NCI-H748 treated with DMSO at 0.1 percent for 48 hours (cell line): ENCODE measurements around the gene CNTN4.
"Not testable (repeated sequence)": the region's sequence is repeated elsewhere in the genome, so short reads cannot be mapped to it uniquely, and the experiment has no call there.

ENCODE experiments used
- DNase-seq: peaks from one replicate; lab custom pipeline; 2025; lab: John Stamatoyannopoulos, UW

The CNTN4 gene

DNA sequence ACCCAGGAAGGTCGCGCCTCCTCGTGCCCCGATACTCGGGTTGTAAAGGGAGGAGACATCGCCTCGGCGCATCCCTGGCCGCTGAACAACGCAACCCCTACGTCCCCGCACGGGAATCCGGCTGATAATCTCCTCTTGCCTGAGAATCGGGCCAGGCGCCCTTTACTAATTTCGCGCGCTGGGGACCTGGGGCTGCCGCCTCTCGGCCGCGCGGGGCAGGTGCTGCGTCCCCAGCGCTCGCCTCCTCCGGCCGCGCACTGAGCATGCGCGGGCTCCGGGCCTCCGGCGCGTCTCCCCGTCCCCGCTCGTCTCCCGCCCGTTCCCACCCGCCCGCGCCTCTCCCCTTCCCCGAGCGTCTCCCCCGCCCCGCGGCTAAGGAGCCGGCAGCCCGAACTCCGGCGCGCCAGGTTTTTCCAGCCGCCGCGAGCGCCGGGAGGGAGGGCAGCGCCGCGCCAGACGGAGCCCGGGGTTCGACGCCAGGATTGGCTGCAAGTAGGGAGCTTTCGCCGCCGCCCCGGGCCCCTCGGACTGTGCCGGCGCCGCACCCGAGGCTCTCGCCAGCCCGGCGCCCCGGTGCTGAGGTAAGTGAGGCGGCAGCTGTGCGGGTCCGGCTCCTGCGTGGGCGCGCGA lies at the start of gene CNTN4:
Gene CNTN4, plus strand, starts transcription at position 469 of the 630 bp plus-strand sequence.
- peak; percentile 47 for DNase-seq

DNA sequence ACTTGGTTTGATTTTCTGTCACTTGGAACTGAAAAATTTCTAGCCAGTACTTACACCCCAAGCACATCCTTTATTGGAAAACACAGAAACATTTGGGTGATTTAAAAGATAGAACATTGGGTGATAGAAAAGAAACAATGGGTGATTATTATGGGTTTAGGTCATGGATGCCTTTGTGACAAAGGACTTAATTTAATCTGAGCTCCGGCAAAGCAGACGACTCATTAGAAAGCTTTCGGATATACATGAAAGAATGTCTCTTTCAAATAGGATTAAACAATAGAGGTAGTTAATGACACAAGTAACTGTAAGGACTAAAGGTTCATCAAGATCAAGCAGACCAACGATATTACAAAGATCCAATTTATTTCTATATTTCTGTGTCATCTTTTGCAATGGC lies 37.3 kb upstream of the CNTN4 start:
- no peak for DNase-seq

DNA sequence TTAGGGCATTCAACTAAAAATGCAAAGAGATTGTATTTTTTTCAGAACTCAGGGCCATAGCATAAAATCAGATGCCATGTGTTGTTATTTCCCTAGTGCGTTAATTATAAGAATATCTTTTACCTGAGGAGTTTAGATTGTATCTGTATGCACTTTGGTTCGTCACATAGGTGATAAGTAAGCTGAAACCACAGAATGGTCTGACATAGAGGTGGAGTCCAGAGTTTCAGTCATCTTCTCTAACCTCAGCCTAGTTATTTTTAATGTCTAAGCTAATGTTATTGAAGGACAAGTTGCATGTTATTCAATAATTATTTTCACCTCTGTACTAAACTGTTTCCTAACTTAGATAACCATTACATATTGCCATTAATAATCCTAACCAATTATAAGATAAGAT lies 27.1 kb upstream of the CNTN4 start:
- DNase-seq = no peak

DNA sequence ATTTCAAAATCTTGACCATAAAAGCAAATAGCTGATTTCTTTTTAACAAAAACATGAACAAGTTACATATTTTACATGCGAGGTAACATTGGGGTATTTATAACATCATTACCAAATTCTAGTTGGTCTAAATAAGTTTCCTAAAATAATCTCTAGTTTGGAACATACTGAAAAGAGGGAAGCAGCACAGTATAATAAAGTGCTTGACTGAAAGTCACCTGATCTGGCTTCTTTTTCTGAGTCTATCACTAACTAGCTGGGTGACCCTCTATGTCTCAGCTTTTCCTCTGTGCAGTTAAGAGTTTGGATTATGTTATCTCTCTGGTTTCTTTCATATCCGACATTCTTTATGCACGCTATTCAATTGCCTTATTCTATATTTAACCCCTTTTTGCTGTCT lies 19.8 kb upstream of the CNTN4 start:
- DNase-seq = no peak

DNA sequence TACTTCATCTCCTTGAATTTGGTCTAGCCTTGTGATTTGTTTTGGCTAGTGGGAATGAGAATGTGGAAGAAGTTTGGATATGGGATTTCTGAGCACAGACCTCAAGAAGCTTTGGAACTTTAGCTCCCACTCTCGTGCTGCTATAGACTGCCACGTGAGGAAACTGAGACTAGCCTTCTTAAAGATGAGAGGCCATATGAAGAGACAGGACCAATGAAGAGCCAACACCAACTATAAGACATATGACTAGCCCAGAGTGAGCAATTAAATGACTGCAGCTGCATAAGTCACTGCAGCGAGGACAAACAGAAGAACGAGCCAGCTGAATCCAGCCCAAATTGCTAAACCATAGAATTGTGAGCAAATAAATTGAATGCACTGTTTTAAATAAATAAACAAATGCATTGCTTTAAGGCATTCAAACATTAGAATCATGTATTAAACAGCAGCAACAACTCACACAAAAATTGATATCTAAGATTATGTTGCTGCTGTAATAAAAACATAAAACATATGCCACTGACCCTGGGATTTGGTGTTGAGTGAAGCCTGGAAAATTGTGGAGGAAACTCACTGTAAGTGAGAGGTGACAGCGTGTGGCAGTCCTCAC lies 15.7 kb upstream of the CNTN4 start:
- DNase-seq = no peak

DNA sequence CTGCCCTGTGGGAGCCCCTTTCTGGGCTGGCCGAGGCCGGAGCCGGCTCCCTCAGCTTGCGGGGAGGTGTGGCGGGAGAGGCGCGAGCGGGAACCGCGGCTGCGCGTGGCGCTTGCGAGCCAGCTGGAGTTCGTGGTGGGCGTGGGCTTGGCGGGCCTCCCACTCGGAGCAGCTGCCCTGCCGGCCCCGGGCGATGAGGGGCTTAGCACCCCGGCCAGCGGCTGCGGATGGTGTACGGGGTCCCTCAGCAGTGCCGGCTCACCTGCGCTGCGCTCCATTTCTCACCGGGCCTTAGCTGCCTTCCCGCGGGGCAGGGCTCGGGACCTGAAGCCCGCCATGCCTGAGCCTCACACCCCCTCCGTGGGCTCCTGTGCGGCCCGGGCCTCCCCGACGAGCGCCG lies 15.1 kb upstream of the CNTN4 start:
- not testable (repeated sequence) for DNase-seq

DNA sequence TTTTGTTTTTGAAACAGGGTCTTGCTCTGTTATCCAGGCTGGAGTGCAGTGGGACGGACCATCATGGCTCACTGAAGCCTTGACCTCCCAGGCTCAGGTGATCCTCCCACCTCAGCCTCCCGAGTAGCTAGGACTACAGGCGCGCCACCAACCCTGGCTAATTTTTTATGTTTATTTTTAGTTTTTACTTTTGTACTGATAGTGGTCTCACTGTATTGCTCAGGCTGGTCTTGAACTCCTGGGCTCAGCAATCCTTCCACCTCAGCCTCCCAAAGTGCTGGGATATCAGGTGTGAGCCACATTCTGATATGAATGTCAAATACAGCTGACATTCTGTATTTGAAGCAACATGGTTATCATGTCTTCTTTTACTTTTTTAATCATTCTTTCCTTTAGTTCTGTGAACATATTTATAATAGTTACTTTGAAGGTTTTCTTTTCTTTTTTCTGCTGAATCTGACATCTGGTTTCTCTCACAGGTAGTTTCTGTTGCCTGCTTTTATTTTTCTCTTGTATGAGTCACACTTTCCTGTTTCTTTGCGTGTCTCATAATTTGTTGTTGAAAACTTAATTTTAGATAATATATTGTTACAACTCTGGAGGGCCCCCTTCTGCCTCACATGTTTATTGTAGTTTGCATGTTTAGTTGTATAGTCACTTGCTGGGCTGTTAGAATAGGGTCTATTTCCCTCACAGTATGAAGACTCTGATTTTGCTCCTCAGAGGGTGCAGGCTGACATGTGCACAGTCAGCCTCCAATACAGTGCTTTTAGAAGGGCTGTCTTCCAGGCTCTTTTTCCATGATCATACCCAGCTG lies 8.4 kb upstream of the CNTN4 start:
- DNase-seq = no peak

DNA sequence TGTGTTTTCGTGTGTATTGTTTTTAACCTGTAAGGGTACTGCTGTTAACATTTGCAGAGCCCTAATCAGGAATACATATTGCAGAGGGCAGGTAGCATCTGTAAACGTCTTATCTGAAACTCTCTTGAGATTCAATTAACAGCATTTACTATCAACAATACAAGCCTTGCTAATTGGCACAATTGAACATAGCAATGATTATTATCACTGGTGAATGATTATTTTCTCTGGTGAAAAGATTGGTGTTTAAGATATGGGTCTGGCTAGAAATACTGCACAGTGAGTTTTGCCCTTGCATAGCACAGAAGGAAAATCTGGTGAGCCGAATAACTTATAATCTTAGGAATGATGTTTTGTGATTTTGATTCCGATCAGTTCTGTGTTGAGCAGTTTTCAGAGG lies 5.9 kb upstream of the CNTN4 start:
- no peak for DNase-seq

DNA sequence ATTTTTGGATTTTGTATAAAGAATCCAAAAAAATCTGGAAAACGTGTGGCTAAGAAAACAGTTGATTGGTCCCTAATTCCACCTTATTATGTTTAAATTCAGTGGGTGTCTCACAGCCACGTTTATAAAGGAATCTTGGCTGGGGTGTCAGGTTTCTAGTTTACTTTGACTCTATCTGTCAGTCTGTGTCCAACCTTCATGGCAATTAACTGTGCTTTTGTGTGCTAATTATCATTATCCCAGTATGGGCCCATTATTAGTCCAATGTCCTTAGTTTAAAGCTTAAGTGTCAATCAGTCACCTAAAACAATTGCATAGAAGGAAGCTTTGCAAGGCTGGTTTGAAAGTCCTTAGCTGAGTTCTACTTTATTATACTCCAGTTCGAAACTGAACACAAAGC lies 3.7 kb upstream of the CNTN4 start:
- peak; percentile 40 for DNase-seq

DNA sequence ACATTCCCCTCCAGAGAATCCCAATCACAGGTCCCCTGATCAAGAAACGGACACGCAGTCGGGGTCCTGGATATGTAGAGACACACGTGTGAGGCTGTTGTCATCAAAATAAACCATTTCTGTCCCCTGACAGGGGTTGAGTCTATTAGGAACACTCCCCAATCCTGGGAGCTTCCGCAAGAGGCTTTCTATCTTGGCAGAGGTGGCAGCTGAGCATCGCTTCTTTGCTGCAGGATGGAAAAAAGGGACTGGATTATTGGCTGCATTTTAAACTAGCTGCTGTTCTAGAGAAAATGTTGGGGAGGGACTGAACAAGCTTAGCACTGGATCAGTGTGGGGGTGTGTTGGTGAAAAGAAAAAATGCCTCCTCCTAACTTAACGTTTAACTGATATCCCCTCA lies 2.5 kb upstream of the CNTN4 start:
- DNase-seq = no peak

DNA sequence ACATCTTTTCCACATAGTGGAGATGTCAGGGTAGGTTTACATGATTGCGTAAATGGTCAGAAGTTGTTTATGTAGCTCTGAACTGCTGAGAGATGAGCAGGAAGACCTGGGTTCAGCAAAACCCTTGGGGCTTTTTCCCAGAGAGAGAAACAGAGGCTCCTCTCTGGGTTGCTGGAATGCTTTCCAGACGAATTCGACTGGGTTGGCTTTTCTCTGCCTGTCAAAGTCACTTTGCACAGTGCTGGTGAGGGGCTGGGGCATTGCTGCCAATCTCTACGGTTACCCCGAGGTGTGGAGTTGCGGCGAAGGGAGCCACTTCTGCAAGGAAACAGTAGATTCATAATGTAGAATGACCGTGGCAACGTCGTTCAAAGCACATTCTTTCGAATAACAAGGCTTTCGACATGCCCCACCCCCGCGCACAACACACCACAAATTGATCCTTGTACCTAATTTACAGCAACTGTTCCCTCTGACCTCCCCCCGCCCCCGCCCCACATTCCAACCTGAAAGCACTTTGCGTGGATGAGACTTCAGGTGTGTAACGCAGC lies 950 bp upstream of the CNTN4 start:
- peak; percentile 25 for DNase-seq

DNA sequence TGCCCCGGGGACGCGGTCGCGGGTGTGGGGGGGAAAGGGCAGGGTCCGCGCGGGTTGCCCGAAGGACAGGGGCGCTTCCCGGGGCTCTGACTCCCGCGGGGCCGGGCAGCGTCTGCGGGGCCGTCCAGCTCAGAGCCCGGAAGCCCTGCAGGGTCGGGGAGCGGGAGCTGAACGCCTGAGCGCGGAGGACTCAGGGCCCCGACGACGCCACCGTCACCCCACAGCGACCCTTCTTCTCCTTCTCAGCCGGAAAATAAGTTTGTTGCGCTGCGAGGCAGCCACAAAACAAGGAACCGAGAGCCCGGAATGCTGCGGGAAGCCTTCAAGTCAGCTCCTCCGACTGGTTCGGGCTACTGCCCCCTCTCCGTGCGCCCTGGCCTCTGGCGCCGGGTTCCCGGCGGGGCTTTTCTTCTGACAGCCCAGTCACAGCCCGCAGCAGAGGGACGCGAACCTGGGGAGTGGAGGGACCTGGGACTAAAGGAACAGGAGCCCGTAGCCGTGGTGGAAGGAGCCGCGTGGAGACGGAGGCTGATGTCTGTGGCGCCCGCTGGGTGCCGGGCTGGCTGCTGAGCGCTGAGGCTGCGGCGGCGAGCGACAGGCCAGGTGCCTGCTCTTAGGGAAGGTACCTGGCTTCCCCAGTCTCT lies 484 bp downstream of the CNTN4 start:
- no peak for DNase-seq

DNA sequence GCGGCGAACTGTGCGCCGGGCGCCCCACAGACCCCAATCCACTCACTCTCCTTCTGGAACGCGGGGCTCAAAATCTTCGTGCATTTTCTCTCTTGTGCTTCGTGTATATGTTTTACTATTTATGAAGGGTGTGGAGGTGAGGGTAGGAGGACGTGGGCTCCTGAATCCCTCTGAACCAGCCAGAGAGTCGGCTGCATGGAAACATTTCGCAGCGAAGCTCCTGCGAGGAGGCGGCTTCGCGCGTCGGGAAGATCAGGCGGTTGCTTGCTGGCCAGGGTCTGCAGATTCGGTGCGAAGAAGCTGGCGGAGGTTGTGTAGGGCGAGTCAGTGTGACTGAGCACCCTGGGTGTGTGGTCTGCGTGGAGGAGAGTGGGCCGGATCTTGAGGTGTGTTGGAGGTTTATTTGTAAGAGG lies 1.1 kb downstream of the CNTN4 start:
- DNase-seq = no peak

DNA sequence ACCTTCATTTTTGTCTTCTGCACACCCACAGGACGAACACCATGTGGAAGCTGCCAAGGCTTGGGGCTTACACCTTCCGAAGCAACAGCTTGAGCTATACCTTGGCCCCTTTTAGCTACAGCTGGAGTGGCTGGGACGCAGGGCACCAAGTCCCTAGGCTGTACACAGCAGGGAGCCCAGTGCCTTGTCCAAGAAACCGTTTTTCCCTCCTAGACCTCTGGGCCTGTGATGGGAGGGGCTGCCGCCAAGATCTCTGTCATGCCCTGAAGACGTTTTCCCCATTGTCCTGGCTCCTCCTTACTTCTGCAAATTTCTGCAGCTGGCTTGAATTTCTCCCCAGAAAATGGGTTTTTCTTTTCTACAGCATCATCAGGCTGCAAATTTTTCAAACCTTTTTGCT lies 7.8 kb downstream of the CNTN4 start:
- no peak for DNase-seq

DNA sequence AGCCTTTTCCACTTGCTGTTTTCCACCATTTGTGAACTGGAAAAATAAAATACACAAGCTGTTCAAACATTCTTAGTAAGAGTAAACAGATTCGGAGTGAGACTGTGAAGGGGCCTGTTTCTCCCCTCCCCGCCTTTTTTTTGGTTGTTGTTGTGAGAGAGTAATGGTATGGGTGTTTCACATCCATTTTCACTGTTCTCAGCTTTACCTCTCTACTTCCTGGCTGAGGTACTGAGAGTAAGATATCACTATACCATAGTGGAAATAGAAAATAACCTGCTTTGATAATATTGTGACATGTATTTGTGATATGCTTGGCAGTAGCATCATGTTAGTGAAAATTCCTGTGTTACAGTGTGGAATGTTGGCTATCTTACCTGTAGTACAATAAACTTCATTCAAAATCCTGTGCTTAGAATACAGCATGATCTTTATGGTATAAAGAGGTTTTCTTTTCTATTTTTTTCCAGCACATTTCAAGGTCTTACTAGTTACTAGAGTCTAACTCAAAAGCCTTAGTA lies 12.0 kb downstream of the CNTN4 start:
- DNase-seq = no peak

DNA sequence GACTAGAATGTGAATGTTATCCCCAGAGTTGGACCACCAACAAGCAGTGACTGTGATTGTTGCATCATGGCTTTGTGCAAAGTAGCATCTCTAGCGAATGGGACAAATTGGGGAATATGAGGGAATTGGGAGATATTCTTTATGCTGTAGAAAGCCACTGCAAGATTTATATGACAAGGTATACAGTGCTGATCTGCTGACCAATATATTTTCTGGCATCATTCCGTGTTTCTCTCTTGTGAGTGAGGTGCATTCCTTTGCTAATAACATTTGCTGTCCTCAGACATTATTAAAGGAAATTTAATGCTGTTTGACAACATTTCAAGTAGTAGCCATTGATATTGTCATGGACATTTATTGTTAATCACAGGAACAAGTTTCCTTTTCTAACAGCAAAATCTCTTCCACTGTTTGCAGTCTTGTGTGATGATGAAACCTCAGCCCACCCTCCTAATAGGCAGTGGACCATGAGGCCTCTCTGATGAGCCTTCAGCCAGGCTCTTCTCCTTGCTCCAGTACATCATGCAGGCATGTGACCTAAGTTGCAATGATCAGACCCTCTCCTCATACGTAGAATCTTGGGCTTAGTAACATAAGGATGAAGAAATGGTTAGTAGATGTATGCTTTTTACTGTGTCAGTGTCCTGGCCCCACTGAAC lies 16.1 kb downstream of the CNTN4 start:
- DNase-seq = no peak

DNA sequence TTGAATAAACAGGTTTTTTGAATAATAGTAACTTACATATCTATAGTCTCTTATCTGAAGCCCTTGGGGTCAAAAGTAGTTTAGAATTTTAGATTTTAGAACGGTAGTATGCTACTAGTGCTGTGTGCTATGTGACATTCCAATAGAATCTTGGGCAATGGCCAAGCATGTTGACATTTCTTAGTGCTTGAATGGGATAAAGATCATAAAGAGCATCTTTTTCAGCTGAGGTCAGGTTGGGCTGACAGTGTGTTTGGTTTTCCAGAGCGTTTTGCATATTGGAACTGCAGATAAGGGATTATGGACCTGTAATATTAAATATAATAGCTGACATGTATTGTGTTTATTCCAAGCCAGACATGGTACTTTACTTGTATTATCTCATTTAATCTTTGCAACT lies 32.1 kb downstream of the CNTN4 start:
- DNase-seq = no peak

DNA sequence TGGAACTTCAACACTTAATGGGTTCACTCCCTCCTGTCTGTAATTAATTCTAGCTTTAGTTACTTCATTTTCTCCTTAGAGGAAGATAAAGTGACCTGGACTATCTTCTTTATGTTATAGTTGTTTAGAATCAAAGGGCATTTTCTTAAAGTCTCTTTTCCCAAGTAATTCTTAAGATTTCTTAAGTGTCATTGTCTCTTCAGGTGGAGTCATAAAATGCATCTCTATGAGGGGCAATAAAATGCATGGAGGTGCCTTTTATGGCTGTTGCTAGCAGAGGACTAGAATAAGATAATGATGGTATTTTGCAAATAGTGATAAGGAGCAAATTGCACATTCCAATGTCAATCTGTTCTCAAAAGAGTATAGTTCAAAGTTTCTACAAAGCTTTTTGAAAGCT lies 34.5 kb downstream of the CNTN4 start:
- DNase-seq = no peak

DNA sequence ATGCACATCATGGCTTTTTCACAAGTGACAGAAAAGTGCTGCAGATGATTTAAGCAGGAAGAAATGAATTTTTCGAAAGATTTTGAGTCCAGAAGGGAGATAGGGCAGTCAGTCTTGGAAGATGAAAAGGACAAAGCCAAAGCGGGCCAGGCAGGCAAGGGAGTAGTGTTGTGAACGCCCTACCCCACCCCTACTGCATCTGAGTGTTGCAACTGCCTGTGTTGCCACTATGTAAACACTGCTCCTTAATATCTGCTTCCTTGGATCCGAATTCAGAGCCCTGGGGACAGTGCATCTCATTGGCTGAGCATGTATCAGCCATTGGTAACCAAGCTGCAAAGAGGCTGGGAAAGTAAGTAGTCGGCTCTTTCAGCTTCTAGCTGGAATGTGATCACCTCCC lies 39.0 kb downstream of the CNTN4 start:
- no peak for DNase-seq

DNA sequence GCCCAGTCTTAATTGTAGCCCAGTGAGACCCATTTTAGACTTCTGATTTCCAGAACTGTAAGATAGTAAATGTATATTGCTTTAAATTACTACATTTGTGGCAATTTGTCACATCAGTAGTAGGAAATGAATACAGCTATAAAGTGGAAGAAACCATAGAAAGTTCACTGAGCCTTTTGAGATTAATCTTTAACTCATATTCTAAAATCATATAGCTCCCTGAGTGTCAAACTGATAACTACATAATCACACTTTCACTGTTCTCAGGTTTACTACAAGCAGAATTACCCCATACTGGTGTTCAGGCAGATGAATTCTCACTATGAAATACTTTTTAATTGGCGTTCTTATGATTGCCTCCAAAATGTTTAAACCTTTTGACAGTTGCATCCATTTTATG lies 42.8 kb downstream of the CNTN4 start:
- DNase-seq = no peak

DNA sequence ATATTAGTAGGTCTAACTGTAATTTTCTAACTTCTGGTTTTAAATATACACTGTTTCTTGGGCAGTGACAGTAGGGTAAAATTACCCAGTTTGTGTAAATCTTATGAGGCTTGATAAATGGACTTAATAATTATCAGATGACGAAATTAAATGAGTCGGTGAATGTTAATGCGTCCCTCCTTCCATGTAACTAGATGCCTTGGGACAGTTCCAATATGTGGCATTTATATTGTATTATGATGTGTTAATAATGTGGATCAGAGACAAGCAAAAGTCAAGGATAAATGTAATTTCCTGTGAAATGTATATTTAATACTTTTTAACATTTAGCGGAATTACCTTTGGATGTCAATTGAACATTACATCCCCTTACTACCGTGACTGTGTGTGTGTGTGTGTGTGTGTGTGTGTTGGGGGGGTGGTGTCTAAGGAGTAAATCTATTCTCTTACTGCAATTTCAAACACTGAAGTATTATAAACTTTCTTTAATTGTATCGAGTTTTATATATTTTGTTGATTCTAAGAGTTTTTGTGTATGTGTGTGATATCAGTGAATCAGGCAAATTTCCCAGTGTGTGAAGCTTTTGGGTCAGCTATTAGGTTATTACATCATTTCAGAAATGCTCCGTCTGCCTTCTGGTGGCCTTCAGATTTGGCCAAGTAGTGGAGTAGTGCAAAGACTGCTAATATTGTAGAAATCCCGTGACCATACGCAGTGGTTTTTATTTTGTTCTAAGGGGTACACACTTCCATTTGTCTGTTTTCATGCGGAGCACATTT lies 50.1 kb downstream of the CNTN4 start:
- DNase-seq = no peak
